ENCODE data around the gene APLN.

APLN gene

GRCh38 chrX:129600981-129601424 lies 53.8 kb downstream of the APLN start:
- TF ChIP-seq CTCF (IDR thresholded peaks at IDR 0.05; ENCODE audit: insufficient read depth, low read length, missing control alignments): peak; percentile 43
- ChIA-PET POLR2A (no interaction called here), CTCF (interaction anchor here (0.7 to 2.6 kb wide), 13 partner anchors 9 to 479 kb away, joined by 3 to 12 read pairs (median 4); no protein-coding TSS in a partner anchor)
- DNase-seq (ENCODE audit: low read depth, low spot score): no peak
- H3K4me3 ChIP-seq (ENCODE audit: low read depth, low read length): no peak overlapping the region

- no peak for DNase-seq (ENCODE audit: low read depth, low spot score)
- ChIA-PET POLR2A (no interaction called here), CTCF (interaction anchor here (1.7 to 2.6 kb wide), 3 partner anchors 14 to 326 kb away, joined by 4 to 12 read pairs (median 4); no protein-coding TSS in a partner anchor)
- H3K4me3 ChIP-seq (ENCODE audit: low read depth, low read length): no peak overlapping the region
- no peak for TF ChIP-seq CTCF (IDR thresholded peaks at IDR 0.05; ENCODE audit: insufficient read depth, low read length, missing control alignments)
These were observed 54.8 kb downstream of the APLN start for GRCh38 chrX:129599996-129600395.

- H3K4me3 ChIP-seq (ENCODE audit: low read depth, low read length): no peak overlapping the region
- DNase-seq (ENCODE audit: low read depth, low spot score): no peak
- ChIA-PET CTCF (interaction anchor here (1.7 to 1.9 kb wide), 2 partner anchors 127 to 326 kb away, joined by 4 read pairs; no protein-coding TSS in a partner anchor), POLR2A (no interaction called here)
- TF ChIP-seq CTCF (IDR thresholded peaks at IDR 0.05; ENCODE audit: insufficient read depth, low read length, missing control alignments): no peak
These were observed 55.3 kb downstream of the APLN start for GRCh38 chrX:129599499-129599898.

DNA sequence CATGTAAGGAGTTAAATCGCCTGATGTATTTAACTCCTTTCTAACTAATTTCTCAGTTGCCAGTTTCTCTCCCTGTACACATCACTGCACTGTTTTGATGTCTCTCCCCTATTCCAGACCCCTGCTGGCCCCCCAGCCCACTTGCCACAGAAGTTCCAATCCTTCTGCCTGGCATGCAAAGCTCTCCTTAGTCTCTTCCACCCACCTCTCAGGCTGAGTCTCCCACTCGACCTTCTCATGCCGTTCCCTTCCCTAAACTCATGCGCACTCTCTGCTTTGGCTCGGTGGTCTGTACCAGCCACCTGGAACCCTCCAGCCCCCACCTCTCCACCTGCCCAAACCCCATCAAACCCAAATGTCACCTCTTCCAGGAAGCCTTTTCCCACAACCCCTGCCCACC lies 56.9 kb downstream of the APLN start:
- no peak overlapping the region for H3K4me3 ChIP-seq (ENCODE audit: low read depth, low read length)
- POLR2A ChIA-PET: no interaction called here
- no peak for DNase-seq (ENCODE audit: low read depth, low spot score)
- TF ChIP-seq CTCF (IDR thresholded peaks at IDR 0.05; ENCODE audit: insufficient read depth, low read length, missing control alignments): no peak
- CTCF ChIA-PET: interaction anchor here (0.9 to 2.2 kb wide), 3 partner anchors 7 to 463 kb away, joined by 3 to 8 read pairs (median 3); no protein-coding TSS in a partner anchor

DNA sequence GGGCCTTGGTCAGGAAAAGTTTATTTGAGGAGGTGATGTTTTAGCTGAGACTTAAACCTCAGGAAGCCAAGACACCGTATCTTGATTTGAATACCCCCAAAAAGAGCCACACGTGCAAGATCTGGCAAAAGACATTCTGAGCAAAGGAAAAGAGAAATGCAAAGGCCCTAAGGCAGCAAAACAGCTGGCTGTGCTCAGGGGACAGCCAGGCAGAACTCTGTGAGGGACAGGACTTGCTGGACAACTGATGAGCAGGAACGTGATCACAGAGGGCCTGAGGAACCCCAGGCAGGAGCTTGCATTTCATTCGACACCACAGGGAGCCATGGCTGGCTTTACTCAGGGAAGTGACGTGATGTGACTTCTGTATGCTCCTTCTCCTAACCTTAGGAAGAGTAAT lies 58.7 kb downstream of the APLN start:
- CTCF ChIA-PET: interaction anchor here (2.2 kb wide), 1 partner anchor 9 kb away, joined by 8 read pairs; no protein-coding TSS in a partner anchor
- TF ChIP-seq CTCF (IDR thresholded peaks at IDR 0.05; ENCODE audit: insufficient read depth, low read length, missing control alignments): no peak
- no peak overlapping the region for H3K4me3 ChIP-seq (ENCODE audit: low read depth, low read length)
- no peak for DNase-seq (ENCODE audit: low read depth, low spot score)
- POLR2A ChIA-PET: no interaction called here
